SU-DHL-6 (cell line): ENCODE data around the gene BOD1.
A peak's percentile ranks its signal among the peaks of the same experiment; 100 is the strongest.

ENCODE experiments used
- H2AFZ ChIP-seq: fragments of 200-600 bp; sonication (generic); 2 replicates; pipeline ENCODE4 v1.6.1; 2014; ENCODE audit warnings: low read depth, mild to moderate bottlenecking, moderate library complexity, mixed read lengths, antibody characterized with exemption, low read length; ENCODE audit not compliant: severe bottlenecking
- H3F3A ChIP-seq: fragments of 200-600 bp; shearing (Covaris generic); 2 replicates; pipeline ENCODE4 v1.6.0; 2016; ENCODE audit warnings: antibody characterized with exemption, mild to moderate bottlenecking; ENCODE audit not compliant: insufficient read depth
- H3K27ac ChIP-seq: fragments of 200-600 bp; sonication (generic); 2 replicates; pipeline ENCODE4 v1.5.1; 2016; ENCODE audit warnings: low read depth, mild to moderate bottlenecking, low read length, moderate library complexity, mixed read lengths
- H3K27me3 ChIP-seq: fragments of 200-600 bp; sonication (generic), shearing (Covaris generic); 2 replicates; pipeline ENCODE4 v1.6.0; 2014; ENCODE audit warnings: mild to moderate bottlenecking, low read length
- H3K36me3 ChIP-seq: fragments of 200-600 bp; sonication (generic); 2 replicates; pipeline ENCODE4 v1.6.1; 2014; ENCODE audit warnings: mild to moderate bottlenecking, low read length, mixed read lengths
- H3K4me2 ChIP-seq: fragments of 300-600, 200-600 bp; shearing (Covaris generic), sonication (generic); 2 replicates; pipeline ENCODE4 v1.6.0; 2014; ENCODE audit warnings: low read length, low read depth, mild to moderate bottlenecking; ENCODE audit not compliant: poor library complexity, severe bottlenecking
- H3K4me3 ChIP-seq: fragments of 200-600 bp; sonication (generic); 2 replicates; pipeline ENCODE4 v1.5.1; 2014; ENCODE audit warnings: antibody characterized with exemption, low read length, mild to moderate bottlenecking, mixed read lengths; ENCODE audit not compliant: insufficient read depth, poor library complexity, severe bottlenecking
- H3K79me2 ChIP-seq: fragments of 200-600 bp; sonication (generic); 2 replicates; pipeline ENCODE4 v1.6.1; 2014; ENCODE audit warnings: mild to moderate bottlenecking, low read length, moderate library complexity; ENCODE audit not compliant: insufficient read depth
- H3K9ac ChIP-seq: fragments of 200-600 bp; sonication (generic); 2 replicates; pipeline ENCODE4 v1.7.0; 2014; ENCODE audit warnings: mild to moderate bottlenecking, low read length
- H3K9me2 ChIP-seq: fragments of 200-600 bp; sonication (generic); replicated peaks from 2 replicates; pipeline ENCODE4 v1.6.1; 2014; ENCODE audit warnings: low read length; ENCODE audit not compliant: insufficient read depth
- H3K9me3 ChIP-seq: fragments of 200-600 bp; sonication (generic); 2 replicates; pipeline ENCODE4 v1.6.1; 2014; ENCODE audit warnings: low read length, mixed read lengths; ENCODE audit not compliant: insufficient read depth
- H4K20me1 ChIP-seq: fragments of 200-600 bp; sonication (generic); 2 replicates; pipeline ENCODE4 v1.6.1; 2014; ENCODE audit warnings: low read depth, mild to moderate bottlenecking, antibody characterized with exemption, low read length, moderate library complexity, mixed read lengths
- EZH2phosphoT487 ChIP-seq: fragments of 200-600 bp; sonication (generic), shearing (Covaris generic); conservative IDR thresholded peaks from 2 replicates; pipeline ENCODE4 v1.6.1; 2018; ENCODE audit warnings: mild to moderate bottlenecking, antibody characterized with exemption, low read length, moderate library complexity, mixed read lengths
- TF ChIP-seq, protein P1 (sequence below): fragments of 200-600 bp; sonication (generic); IDR thresholded peaks from one replicate; pipeline ENCODE4 v1.5.1; 2017; ENCODE audit warnings: antibody characterized with exemption, mild to moderate bottlenecking, low read length, moderate library complexity; ENCODE audit not compliant: insufficient read depth, poor library complexity, severe bottlenecking

The BOD1 gene

GRCh38 chr5:173583346-173583745 lies 33.1 kb downstream of the BOD1 start:
- no peak overlapping the region for H2AFZ ChIP-seq
- peaks cover 4% of the 10 kb centered on the region; the same call in 1 of the 2 replicates for H3K9me3 ChIP-seq
- no peaks in the 10 kb centered on the region for H3F3A ChIP-seq
- no peak overlapping the region for H3K4me2 ChIP-seq
- H3K36me3 ChIP-seq, result no peaks in the 10 kb centered on the region; the same call in 1 of the 2 replicates
- no peaks in the 10 kb centered on the region for H4K20me1 ChIP-seq
- no peak overlapping the region for H3K4me3 ChIP-seq
- H3K27me3 ChIP-seq, result no peaks in the 10 kb centered on the region
- no peak overlapping the region for H3K9ac ChIP-seq
- no peak overlapping the region for H3K27ac ChIP-seq
- no peaks in the 10 kb centered on the region for H3K79me2 ChIP-seq
- H3K9me2 ChIP-seq, result no peaks in the 10 kb centered on the region
- TF ChIP-seq EZH2phosphoT487, result no peak

- Histone ChIP-seq H3K27me3 (no peaks in the 10 kb centered on the region), H3K4me2 (no peak overlapping the region), H3K9me2 (no peaks in the 10 kb centered on the region), H3K36me3 (no peaks in the 10 kb centered on the region; the same call in 1 of the 2 replicates), H2AFZ (no peak overlapping the region), H3K4me3 (no peak overlapping the region), H3K27ac (no peak overlapping the region), H3F3A (no peaks in the 10 kb centered on the region), H4K20me1 (no peaks in the 10 kb centered on the region), H3K9ac (no peak overlapping the region), H3K79me2 (no peaks in the 10 kb centered on the region), H3K9me3 (no peaks in the 10 kb centered on the region)
- TF ChIP-seq, protein P1, sequence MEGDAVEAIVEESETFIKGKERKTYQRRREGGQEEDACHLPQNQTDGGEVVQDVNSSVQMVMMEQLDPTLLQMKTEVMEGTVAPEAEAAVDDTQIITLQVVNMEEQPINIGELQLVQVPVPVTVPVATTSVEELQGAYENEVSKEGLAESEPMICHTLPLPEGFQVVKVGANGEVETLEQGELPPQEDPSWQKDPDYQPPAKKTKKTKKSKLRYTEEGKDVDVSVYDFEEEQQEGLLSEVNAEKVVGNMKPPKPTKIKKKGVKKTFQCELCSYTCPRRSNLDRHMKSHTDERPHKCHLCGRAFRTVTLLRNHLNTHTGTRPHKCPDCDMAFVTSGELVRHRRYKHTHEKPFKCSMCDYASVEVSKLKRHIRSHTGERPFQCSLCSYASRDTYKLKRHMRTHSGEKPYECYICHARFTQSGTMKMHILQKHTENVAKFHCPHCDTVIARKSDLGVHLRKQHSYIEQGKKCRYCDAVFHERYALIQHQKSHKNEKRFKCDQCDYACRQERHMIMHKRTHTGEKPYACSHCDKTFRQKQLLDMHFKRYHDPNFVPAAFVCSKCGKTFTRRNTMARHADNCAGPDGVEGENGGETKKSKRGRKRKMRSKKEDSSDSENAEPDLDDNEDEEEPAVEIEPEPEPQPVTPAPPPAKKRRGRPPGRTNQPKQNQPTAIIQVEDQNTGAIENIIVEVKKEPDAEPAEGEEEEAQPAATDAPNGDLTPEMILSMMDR, result no peak
- TF ChIP-seq EZH2phosphoT487, result no peak
Measured at GRCh38 chr5:173582216-173583111, 34.0 kb downstream of the BOD1 start.

GRCh38 chr5:173581408-173582215 lies 34.8 kb downstream of the BOD1 start:
- H3K9ac ChIP-seq, result no peak overlapping the region
- H3K4me2 ChIP-seq, result no peak overlapping the region
- H3K36me3 ChIP-seq, result no peaks in the 10 kb centered on the region
- TF ChIP-seq, protein P1, result peak; percentile 87
- TF ChIP-seq EZH2phosphoT487, result no peak
- H3K9me2 ChIP-seq, result no peaks in the 10 kb centered on the region
- H3K4me3 ChIP-seq, result no peak overlapping the region
- H3F3A ChIP-seq, result no peaks in the 10 kb centered on the region
- no peak overlapping the region for H3K27ac ChIP-seq
- no peaks in the 10 kb centered on the region for H4K20me1 ChIP-seq
- no peak overlapping the region for H2AFZ ChIP-seq
- H3K27me3 ChIP-seq, result no peaks in the 10 kb centered on the region
- no peaks in the 10 kb centered on the region for H3K79me2 ChIP-seq
- H3K9me3 ChIP-seq, result no peaks in the 10 kb centered on the region
